Adrenal gland (tissue), 5 donors: ENCODE data around the gene NIP7.

Source experiments
- CTCF ChIP-seq, 6 experiments: fragments of 450-650 bp in 4 of 6; fragments of 200-600 bp in 2 of 6; sonication (generic) in 1 of 6; IDR thresholded peaks; 1 replicate in 5 of 6; 2 replicates in 1 of 6; pipeline versions ENCODE4 v1.5.1 to v1.8.0; 2016 to 2021; ENCODE audit warnings: antibody characterized with exemption in 6 of 6, mild to moderate bottlenecking in 2 of 6, moderate library complexity in 1 of 6
- POLR2A ChIP-seq, 2 donors: fragments of 450-650 bp; IDR thresholded peaks; one replicate each; pipeline ENCODE4 v1.6.1; 2017; ENCODE audit warnings: antibody characterized with exemption in 2 of 2, mild to moderate bottlenecking in 2 of 2, moderate library complexity in 1 of 2
- donor health status: DM: no; HTN: no; CAD: no.

GRCh38 chr16:69328854-69329316, 10.7 kb upstream of the NIP7 start:
- TF ChIP-seq POLR2A (IDR thresholded peaks at IDR 0.05) (no peak), CTCF (IDR thresholded peaks at IDR 0.05) (no peak)
